HepG2 (cell line): ENCODE measurements around the gene CYP19A1. TPM values are rescaled to one million over a fixed set of nuclear protein-coding genes. Genes with fewer than 3 reads are reported as not detected.

Experiments used
- ATAC-seq: fragments of 200-7000 bp; cut with Tn5 transposase; 3 replicates; pipeline ENCODE4 v1.9.1; 2020; ENCODE audit warnings: mild to moderate bottlenecking, moderate library complexity
- BruUV-seq: library from RNA; stranded (reverse); fragments of 400-500 nt; replicated peaks from 2 replicates; lab custom pipeline; 2021; lab: Mats Ljungman, UMichigan
- CTCF ChIA-PET: fragments of 300-600 bp; formaldehyde crosslinking; extraction: SDS; loops from one replicate; lab custom pipeline; 2021; ENCODE audit warnings: low total read pairs, inconsistent platforms, low intra/inter-chr PET ratio; lab: Yijun Ruan, JAX
- POLR2A ChIA-PET: fragments of 350-600 bp; sonication (Branson Sonifier 250); formaldehyde crosslinking; loops from one replicate; lab custom pipeline; 2020; ENCODE audit warnings: antibody characterized with exemption, inconsistent platforms; lab: Yijun Ruan, JAX
- DNase-seq: peaks from one replicate; pipeline ENCODE4 v3.0.0-alpha.2; 2015; ENCODE audit warnings: low spot score
- FAIRE-seq: peaks from 3 replicates; lab custom pipeline; 2011; peaks lifted over from hg19 to GRCh38; lab: Jason Lieb, UNC
- H2AFZ ChIP-seq: one replicate; pipeline ENCODE4 v1.6.1; 2011; ENCODE audit warnings: low read length, inconsistent platforms
- H3K27ac ChIP-seq: fragments of 300-600 bp; 3 replicates; pipeline ENCODE4 v1.8.0; 2011; ENCODE audit warnings: mixed run types, mild to moderate bottlenecking, mixed read lengths, low read length, inconsistent platforms; ENCODE audit not compliant: insufficient read depth; ENCODE audit errors: extremely low read length
- H3K27me3 ChIP-seq, 2 experiments: fragments of 200-600 bp in 1 of 2; 2 replicates in 1 of 2; 3 replicates in 1 of 2; pipeline versions ENCODE4 v1.6.0 to v1.8.0; 2011; ENCODE audit warnings: low read length in 2 of 2, mild to moderate bottlenecking in 2 of 2, moderate library complexity in 2 of 2, inconsistent platforms in 1 of 2; ENCODE audit not compliant: insufficient read depth in 2 of 2, control insufficient read depth in 1 of 2
- H3K36me3 ChIP-seq, 2 experiments: fragments of 200-600 bp in 1 of 2; replicated peaks in 1 of 2; 2 replicates in 1 of 2; 3 replicates in 1 of 2; pipeline versions ENCODE4 v1.5.1 to v1.8.0; 2011; ENCODE audit warnings: low read length in 2 of 2, inconsistent platforms in 1 of 2; ENCODE audit not compliant: insufficient read depth in 2 of 2, control insufficient read depth in 1 of 2
- H3K4me1 ChIP-seq: 2 replicates; pipeline ENCODE4 v1.5.1; 2012; ENCODE audit warnings: low read length, inconsistent platforms; ENCODE audit not compliant: insufficient read depth
- H3K4me2 ChIP-seq: 2 replicates; pipeline ENCODE4 v1.6.0; 2011; ENCODE audit warnings: low read depth, low read length, inconsistent platforms
- H3K4me3 ChIP-seq, 3 experiments: fragments of 200-600 bp in 1 of 3; sonication (generic), shearing (Covaris generic) in 1 of 3; replicated peaks in 1 of 3; 2 replicates each; pipeline ENCODE4 v1.5.1; 2011 to 2016; ENCODE audit warnings: low read length in 3 of 3, inconsistent platforms in 2 of 3, low read depth in 2 of 3, mild to moderate bottlenecking in 2 of 3, control low read depth in 1 of 3, mixed read lengths in 1 of 3; ENCODE audit not compliant: insufficient read depth in 1 of 3
- H3K79me2 ChIP-seq: one replicate; pipeline ENCODE4 v1.6.1; 2011; ENCODE audit warnings: low read length, inconsistent platforms; ENCODE audit not compliant: insufficient read depth
- H3K9ac ChIP-seq: 2 replicates; pipeline ENCODE4 v1.6.0; 2011; ENCODE audit warnings: mild to moderate bottlenecking, low read depth, low read length, inconsistent platforms; ENCODE audit not compliant: insufficient read depth
- H3K9me3 ChIP-seq: 2 replicates; pipeline ENCODE4 v1.5.1; 2012; ENCODE audit warnings: mild to moderate bottlenecking, low read length
- H4K20me1 ChIP-seq: 2 replicates; pipeline ENCODE4 v1.6.0; 2011; ENCODE audit warnings: inconsistent platforms, mild to moderate bottlenecking, low read length, moderate library complexity; ENCODE audit not compliant: insufficient read depth
- ATAD3A ChIP-seq: sonication (generic); formaldehyde crosslinking; IDR thresholded peaks from 2 replicates; pipeline ENCODE4 v1.4.0; 2020; ENCODE audit warnings: missing genetic modification reagents
- DDIT3 ChIP-seq: sonication (generic); formaldehyde crosslinking; IDR thresholded peaks from 2 replicates; pipeline ENCODE4 v1.4.0; 2020; ENCODE audit warnings: mild to moderate bottlenecking, missing genetic modification reagents
- DMTF1 ChIP-seq: sonication (generic); formaldehyde crosslinking; IDR thresholded peaks from 2 replicates; pipeline ENCODE4 v1.4.0; 2020; ENCODE audit warnings: mild to moderate bottlenecking, missing genetic modification reagents
- FOXO1 ChIP-seq: sonication (generic); formaldehyde crosslinking; IDR thresholded peaks from 2 replicates; pipeline ENCODE4 v1.4.0; 2020; ENCODE audit warnings: missing genetic modification reagents
- KLF15 ChIP-seq: sonication (generic); formaldehyde crosslinking; IDR thresholded peaks from 2 replicates; pipeline ENCODE4 v1.8.1; 2023; ENCODE audit warnings: borderline replicate concordance, mild to moderate bottlenecking, inconsistent platforms, missing genetic modification reagents, mixed read lengths
- MAF1 ChIP-seq: sonication (generic); formaldehyde crosslinking; IDR thresholded peaks from 2 replicates; pipeline ENCODE4 v1.5.0; 2020; ENCODE audit warnings: missing genetic modification reagents, borderline replicate concordance
- MTA3 ChIP-seq: sonication (generic); formaldehyde crosslinking; IDR thresholded peaks from 2 replicates; pipeline ENCODE4 v1.4.0; 2020; ENCODE audit warnings: missing genetic modification reagents
- REXO4 ChIP-seq: sonication (generic); formaldehyde crosslinking; IDR thresholded peaks from 2 replicates; pipeline ENCODE4 v1.8.0; 2022; ENCODE audit warnings: missing genetic modification reagents, mild to moderate bottlenecking, borderline replicate concordance
- RFX5 ChIP-seq: IDR thresholded peaks from 2 replicates; pipeline ENCODE4 v1.6.1; 2011; ENCODE audit warnings: low read depth, low read length, improper control_type of control experiment
- TOE1 ChIP-seq: sonication (generic); formaldehyde crosslinking; IDR thresholded peaks from 2 replicates; pipeline ENCODE4 v1.4.0; 2020; ENCODE audit warnings: mild to moderate bottlenecking, missing genetic modification reagents
- ZFP37 ChIP-seq: sonication (generic); formaldehyde crosslinking; IDR thresholded peaks from 2 replicates; pipeline ENCODE4 v1.4.0; 2020; ENCODE audit warnings: missing genetic modification reagents, borderline replicate concordance
- ZNF317 ChIP-seq: sonication (generic); formaldehyde crosslinking; IDR thresholded peaks from 2 replicates; pipeline ENCODE4 v1.5.0; 2020; ENCODE audit warnings: mild to moderate bottlenecking, missing genetic modification reagents
- ZNF513 ChIP-seq: sonication (generic); formaldehyde crosslinking; conservative IDR thresholded peaks from 2 replicates; pipeline ENCODE4 v1.5.0; 2020; ENCODE audit warnings: missing genetic modification reagents
- ZSCAN20 ChIP-seq: sonication (generic); formaldehyde crosslinking; IDR thresholded peaks from 2 replicates; pipeline ENCODE4 v1.4.0; 2020; ENCODE audit warnings: missing genetic modification reagents, mild to moderate bottlenecking, borderline replicate concordance
- ZSCAN31 ChIP-seq: sonication (generic); formaldehyde crosslinking; IDR thresholded peaks from 2 replicates; pipeline ENCODE4 v1.5.0; 2020; ENCODE audit warnings: low read depth, mild to moderate bottlenecking, missing genetic modification reagents
- WGBS: methylation state at CpG from one replicate; pipeline ENCODE4 v1.1.6; 2017; ENCODE audit warnings: low lambda C conversion rate; 5-methylcytosine and 5-hydroxymethylcytosine counted together
- in situ Hi-C: cut with HindIII; loops from 2 replicates; pipeline ENCODE4 v1.10.0; 2017; ENCODE audit warnings: low pct_unique_long_range_greater_than_20kb; ENCODE audit not compliant: extremely low pct_ligation_motif_present
- intact Hi-C: fragments of 100-400 bp; cut with micrococcal nuclease; formaldehyde crosslinking; loops from one replicate; pipeline ENCODE4 v1.10.0; 2022; ENCODE audit not compliant: unreplicated experiment
- polyA plus RNA-seq, 8 experiments: library from polyadenylated mRNA; depleted of rRNA in 3 of 8; stranded (reverse) in 7 of 8; unstranded in 1 of 8; fragments of >200 nt; fragmentation: Illumina TruSeq in 4 of 8; extraction: Trizol in 4 of 8; gene quantifications; 2 replicates each; pipeline versions ENCODE4 v1.2.1 to v1.2.3, GENCODE V29; 2011 to 2016; ENCODE audit warnings: low read depth in 4 of 8, missing spikeins in 1 of 8, mixed read lengths in 1 of 8; ENCODE audit not compliant: insufficient read depth in 1 of 8
- total RNA-seq, 5 experiments: library from RNA; depleted of rRNA; stranded (reverse); fragments of >200 nt; fragmentation: Illumina TruSeq; extraction: Trizol; gene quantifications; 2 replicates each; pipeline ENCODE4 v1.2.3, GENCODE V29; 2016; ENCODE audit warnings: low read depth in 1 of 5

The CYP19A1 gene
- total and polyA plus RNA-seq, 2 of the 13 experiments (the other 11 are each of a cell fraction or from before 2014, with no cell fraction given) = 10.9 to 23.0 TPM

- H3K4me3 ChIP-seq = no peak overlapping the region
- H3K79me2 ChIP-seq = no peaks in the 10 kb centered on the region
- no peaks in the 10 kb centered on the region for H3K9me3 ChIP-seq
- no peaks in the 10 kb centered on the region for H3K36me3 ChIP-seq
- H3K27me3 ChIP-seq = no peaks in the 10 kb centered on the region; a peak in 1 of 5 replicates
- WGBS = 37% methylated on average over 4 of the region's 4 CpGs
- ATAC-seq (no peak), DNase-seq (no peak), FAIRE-seq (no peak)
- H3K4me1 ChIP-seq = peaks cover 17% of the 10 kb centered on the region
- intact Hi-C loops (no loop called here), in situ Hi-C loops (no loop called here)
- CTCF ChIA-PET = no interaction called here
- no peak overlapping the region for H3K9ac ChIP-seq
- no peaks in the 10 kb centered on the region for H4K20me1 ChIP-seq
- H2AFZ ChIP-seq = no peak overlapping the region
- H3K4me2 ChIP-seq = no peak overlapping the region
- no peak overlapping the region for H3K27ac ChIP-seq
- TF ChIP-seq ZSCAN20 (CRISPR knock-in tag) (no peak), MTA3 (CRISPR knock-in tag) (no peak), ZNF317 (CRISPR knock-in tag) (no peak), ZSCAN31 (CRISPR knock-in tag) (no peak), ZNF513 (CRISPR knock-in tag) (no peak)
- BruUV-seq = no TSS peak
- POLR2A ChIA-PET = no interaction called here
Measured at GRCh38 chr15:51328926-51329325, 9.5 kb downstream of the CYP19A1 start.

- intact Hi-C loops (no loop called here), in situ Hi-C loops (no loop called here)
- Histone ChIP-seq H3K4me3 (no peak overlapping the region), H3K79me2 (no peaks in the 10 kb centered on the region), H3K4me2 (no peak overlapping the region), H2AFZ (no peak overlapping the region), H3K9me3 (no peaks in the 10 kb centered on the region), H4K20me1 (no peaks in the 10 kb centered on the region), H3K27ac (no peak overlapping the region), H3K9ac (no peak overlapping the region), H3K4me1 (peaks cover 20% of the 10 kb centered on the region), H3K36me3 (no peaks in the 10 kb centered on the region), H3K27me3 (no peaks in the 10 kb centered on the region; a peak in 1 of 5 replicates)
- FAIRE-seq = no peak
- 96% methylated on average over 2 of the region's 2 CpGs for WGBS
- DNase-seq = no peak
- ChIA-PET POLR2A (no interaction called here), CTCF (no interaction called here)
- no peak for ATAC-seq
- BruUV-seq = no TSS peak
- no peak for TF ChIP-seq RFX5
- TF ChIP-seq ATAD3A (CRISPR knock-in tag) = no peak
- TF ChIP-seq REXO4 = no peak
- TF ChIP-seq DDIT3 (CRISPR knock-in tag) = no peak
- TF ChIP-seq TOE1 (CRISPR knock-in tag) = no peak
- no peak for TF ChIP-seq DMTF1 (CRISPR knock-in tag)
- no peak for TF ChIP-seq ZFP37 (CRISPR knock-in tag)
- TF ChIP-seq KLF15 (CRISPR knock-in tag) = no peak
- no peak for TF ChIP-seq MAF1
- no peak for TF ChIP-seq FOXO1 (CRISPR knock-in tag)
Measured at GRCh38 chr15:51327081-51327480, 11.3 kb downstream of the CYP19A1 start.
